Astrocyte (in vitro differentiated cells and primary cell): ENCODE measurements around the gene FOXO6.

Experiments
- EZH2 ChIP-seq: IDR thresholded peaks from 2 replicates; pipeline ENCODE4 v1.6.1; 2012; ENCODE audit warnings: mild to moderate bottlenecking, low read length, inconsistent platforms; ENCODE audit not compliant: insufficient read depth
- TF ChIP-seq, protein P1 (sequence below): IDR thresholded peaks from 2 replicates; pipeline ENCODE4 v1.5.1; 2011; ENCODE audit warnings: low read depth, mild to moderate bottlenecking, inconsistent platforms, low read length, moderate library complexity; ENCODE audit not compliant: insufficient read depth

DNA sequence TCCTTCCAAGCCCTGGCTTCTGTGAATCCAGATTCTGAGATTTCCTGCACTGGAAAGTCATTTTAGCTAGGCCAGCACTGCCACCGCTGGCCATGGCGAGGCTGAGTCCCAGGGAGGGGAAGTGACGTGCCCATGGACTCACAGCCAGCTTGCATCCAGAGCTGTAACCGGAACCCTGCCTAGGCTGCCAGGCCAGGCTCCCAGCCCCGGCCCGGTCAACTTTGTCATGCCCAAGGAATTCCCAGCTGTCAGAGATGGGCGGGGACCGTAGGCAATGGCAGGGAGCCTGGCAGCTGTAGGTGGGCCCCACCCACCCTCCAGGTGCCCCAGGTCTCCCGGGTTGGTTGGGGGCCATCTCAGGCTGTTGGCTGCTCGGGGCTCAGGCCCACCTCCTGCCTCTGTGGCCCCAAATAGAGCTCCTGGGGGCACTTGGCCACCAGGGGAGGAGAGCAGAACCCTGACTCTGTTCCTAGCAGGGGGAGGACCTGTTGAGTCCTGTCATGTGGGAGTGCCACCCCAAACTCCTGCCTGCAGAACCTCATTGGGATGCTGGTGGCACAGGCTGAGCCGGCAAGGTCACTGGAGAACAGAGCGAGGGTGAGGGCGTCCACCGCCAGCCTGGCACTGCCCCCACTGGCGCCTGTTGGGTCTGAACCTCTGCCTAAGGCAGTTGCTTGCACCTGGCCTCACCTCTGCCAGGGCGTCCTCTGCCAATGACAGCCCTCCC lies 57.8 kb downstream of the FOXO6 start:
- TF ChIP-seq, protein P1, sequence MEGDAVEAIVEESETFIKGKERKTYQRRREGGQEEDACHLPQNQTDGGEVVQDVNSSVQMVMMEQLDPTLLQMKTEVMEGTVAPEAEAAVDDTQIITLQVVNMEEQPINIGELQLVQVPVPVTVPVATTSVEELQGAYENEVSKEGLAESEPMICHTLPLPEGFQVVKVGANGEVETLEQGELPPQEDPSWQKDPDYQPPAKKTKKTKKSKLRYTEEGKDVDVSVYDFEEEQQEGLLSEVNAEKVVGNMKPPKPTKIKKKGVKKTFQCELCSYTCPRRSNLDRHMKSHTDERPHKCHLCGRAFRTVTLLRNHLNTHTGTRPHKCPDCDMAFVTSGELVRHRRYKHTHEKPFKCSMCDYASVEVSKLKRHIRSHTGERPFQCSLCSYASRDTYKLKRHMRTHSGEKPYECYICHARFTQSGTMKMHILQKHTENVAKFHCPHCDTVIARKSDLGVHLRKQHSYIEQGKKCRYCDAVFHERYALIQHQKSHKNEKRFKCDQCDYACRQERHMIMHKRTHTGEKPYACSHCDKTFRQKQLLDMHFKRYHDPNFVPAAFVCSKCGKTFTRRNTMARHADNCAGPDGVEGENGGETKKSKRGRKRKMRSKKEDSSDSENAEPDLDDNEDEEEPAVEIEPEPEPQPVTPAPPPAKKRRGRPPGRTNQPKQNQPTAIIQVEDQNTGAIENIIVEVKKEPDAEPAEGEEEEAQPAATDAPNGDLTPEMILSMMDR = no peak
- no peak for TF ChIP-seq EZH2
